Right kidney (tissue), 1 donor: ENCODE measurements around the gene CAPN11.
"Not testable (repeated sequence)": the region's sequence is repeated elsewhere in the genome, so short reads cannot be mapped to it uniquely, and the experiment has no call there.

Experiments used
- DNase-seq: peaks from one replicate; pipeline ENCODE4 v3.0.0-alpha.2; 2016

The CAPN11 gene

GRCh38 chr6:44228836-44229235 is 70.2 kb downstream of the CAPN11 start:
- no peak for DNase-seq

GRCh38 chr6:44229376-44230033 is 70.9 kb downstream of the CAPN11 start:
- DNase-seq, result no peak

GRCh38 chr6:44230034-44230675 is 71.5 kb downstream of the CAPN11 start:
- no peak for DNase-seq

- not testable (repeated sequence) for DNase-seq
These were observed 72.8 kb downstream of the CAPN11 start for GRCh38 chr6:44231426-44231825.

GRCh38 chr6:44232676-44233566 is 74.3 kb downstream of the CAPN11 start:
- DNase-seq, result no peak

GRCh38 chr6:44233567-44234100 is 75.0 kb downstream of the CAPN11 start:
- no peak for DNase-seq
